Uterus (tissue), 4 donors: Measurements from ENCODE around the gene TMEM156. TPM values are rescaled to one million over a fixed set of nuclear protein-coding genes. Genes with fewer than 3 reads are reported as not detected.

ENCODE experiments used
- DNase-seq, 2 donors: peaks; one replicate each; pipeline ENCODE4 v3.0.0-alpha.2; 2019 to 2020
- H3K27ac ChIP-seq, 2 donors: fragments of 200-600 bp; sonication (generic); 1 replicate in 1 of 2; 2 replicates in 1 of 2; pipeline ENCODE4 v1.5.1; 2016 to 2018
- H3K27me3 ChIP-seq, 2 donors: fragments of 200-600 bp; sonication (generic); one replicate each; pipeline ENCODE4 v1.5.1; 2018 to 2019; ENCODE audit warnings: control low read depth in 1 of 2
- H3K36me3 ChIP-seq, 2 donors: fragments of 200-600 bp; sonication (generic); one replicate each; pipeline ENCODE4 v1.5.1; 2019; ENCODE audit warnings: control low read depth in 1 of 2
- H3K4me1 ChIP-seq, 2 donors: fragments of 200-600 bp; sonication (generic); one replicate each; pipeline ENCODE4 v1.5.1; 2018 to 2019; ENCODE audit warnings: control low read depth in 1 of 2
- H3K4me3 ChIP-seq, 2 donors: fragments of 200-600 bp; sonication (generic); 1 replicate in 1 of 2; 2 replicates in 1 of 2; pipeline ENCODE4 v1.5.1; 2018 to 2019; ENCODE audit warnings: mild to moderate bottlenecking in 1 of 2
- H3K9me3 ChIP-seq, 2 donors: fragments of 200-600 bp; sonication (generic); one replicate each; pipeline ENCODE4 v1.5.1; 2019; ENCODE audit warnings: control low read depth in 1 of 2
- POLR2A ChIP-seq, 2 donors: fragments of 450-650 bp; IDR thresholded peaks; one replicate each; pipeline ENCODE4 v1.6.1; 2016; ENCODE audit warnings: antibody characterized with exemption in 2 of 2, mild to moderate bottlenecking in 1 of 2, moderate library complexity in 1 of 2
- intact Hi-C: fragments of 100-400 bp; cut with DNase I; formaldehyde crosslinking; loops from one replicate; pipeline ENCODE4 v1.15.1; 2023; ENCODE audit warnings: low total_unique reads
- total RNA-seq, 4 donors: library from RNA; depleted of rRNA in 3 of 4; stranded (reverse); fragments of >200 nt in 3 of 4; gene quantifications; one replicate each; pipeline versions ENCODE4 v1.1.0 to v1.2.4, GENCODE V29; 2014 to 2023
- TF ChIP-seq, protein P1 (sequence below), 4 experiments: fragments of 200-600 bp in 2 of 4; fragments of 450-650 bp in 2 of 4; sonication (generic) in 2 of 4; IDR thresholded peaks; one replicate each; pipeline ENCODE4 v1.5.1; 2016 to 2019; ENCODE audit warnings: antibody characterized with exemption in 4 of 4, mild to moderate bottlenecking in 2 of 4, moderate library complexity in 1 of 4
- donor health status: DM: yes; HTN: yes; CAD: no.

Gene TMEM156
- total RNA-seq, 4 donors from 2014 or later = 0.37 to 0.41 TPM; not detected in 2

DNA sequence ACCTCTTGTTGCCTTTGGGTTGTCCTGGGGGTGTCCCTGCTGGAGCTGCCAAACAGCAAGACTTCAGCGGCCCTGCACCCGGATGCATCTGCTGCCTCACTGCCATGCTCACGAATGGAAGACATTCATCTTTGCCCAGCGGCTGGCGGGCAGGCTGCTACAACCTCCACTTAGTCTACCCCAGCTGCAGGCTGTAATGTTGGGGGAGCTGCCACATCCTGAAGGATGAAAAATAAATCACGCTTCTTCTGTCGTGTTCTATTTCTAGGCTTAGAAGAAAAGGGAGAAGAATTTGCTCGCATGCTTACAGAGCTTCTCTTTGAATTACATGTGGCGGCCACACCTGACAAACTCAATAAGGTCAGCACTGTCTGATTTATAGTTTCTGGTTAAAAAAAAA is 103.2 kb downstream of the TMEM156 start:
- DNase-seq = no peak
- Histone ChIP-seq H3K27me3 (no peaks in the 10 kb centered on the region), H3K4me3 (no peak overlapping the region), H3K9me3 (no peaks in the 10 kb centered on the region), H3K4me1 (no peaks in the 10 kb centered on the region), H3K36me3 (no peaks in the 10 kb centered on the region), H3K27ac (no peak overlapping the region)
- intact Hi-C loops = no loop called here
- no peak for TF ChIP-seq POLR2A (IDR thresholded peaks at IDR 0.05)
- TF ChIP-seq, protein P1, sequence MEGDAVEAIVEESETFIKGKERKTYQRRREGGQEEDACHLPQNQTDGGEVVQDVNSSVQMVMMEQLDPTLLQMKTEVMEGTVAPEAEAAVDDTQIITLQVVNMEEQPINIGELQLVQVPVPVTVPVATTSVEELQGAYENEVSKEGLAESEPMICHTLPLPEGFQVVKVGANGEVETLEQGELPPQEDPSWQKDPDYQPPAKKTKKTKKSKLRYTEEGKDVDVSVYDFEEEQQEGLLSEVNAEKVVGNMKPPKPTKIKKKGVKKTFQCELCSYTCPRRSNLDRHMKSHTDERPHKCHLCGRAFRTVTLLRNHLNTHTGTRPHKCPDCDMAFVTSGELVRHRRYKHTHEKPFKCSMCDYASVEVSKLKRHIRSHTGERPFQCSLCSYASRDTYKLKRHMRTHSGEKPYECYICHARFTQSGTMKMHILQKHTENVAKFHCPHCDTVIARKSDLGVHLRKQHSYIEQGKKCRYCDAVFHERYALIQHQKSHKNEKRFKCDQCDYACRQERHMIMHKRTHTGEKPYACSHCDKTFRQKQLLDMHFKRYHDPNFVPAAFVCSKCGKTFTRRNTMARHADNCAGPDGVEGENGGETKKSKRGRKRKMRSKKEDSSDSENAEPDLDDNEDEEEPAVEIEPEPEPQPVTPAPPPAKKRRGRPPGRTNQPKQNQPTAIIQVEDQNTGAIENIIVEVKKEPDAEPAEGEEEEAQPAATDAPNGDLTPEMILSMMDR (IDR thresholded peaks at IDR 0.05) = no peak

DNA sequence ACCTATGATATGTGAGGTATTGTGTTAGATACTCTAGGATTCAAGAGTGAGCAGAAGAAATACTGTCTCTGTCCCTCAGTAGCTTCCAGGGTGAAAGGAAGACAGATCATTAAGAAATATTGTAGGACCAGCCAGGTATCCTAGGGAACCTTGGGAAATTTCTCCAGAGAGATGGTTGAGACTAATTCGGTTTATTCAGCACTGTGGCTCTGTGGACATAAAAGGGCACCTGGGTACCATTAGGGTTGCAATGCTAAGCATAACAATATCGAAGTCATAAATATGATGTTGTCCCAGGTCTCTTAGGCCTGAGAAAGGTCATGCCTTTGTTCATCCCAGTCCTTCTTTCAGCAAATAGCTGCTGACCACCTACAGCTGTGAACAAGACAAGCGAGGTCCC is 103.6 kb downstream of the TMEM156 start:
- no peaks in the 10 kb centered on the region for H3K36me3 ChIP-seq
- H3K9me3 ChIP-seq = no peaks in the 10 kb centered on the region
- TF ChIP-seq POLR2A (IDR thresholded peaks at IDR 0.05) = no peak
- TF ChIP-seq, protein P1 (IDR thresholded peaks at IDR 0.05) = no peak
- H3K27ac ChIP-seq = no peak overlapping the region
- H3K27me3 ChIP-seq = no peaks in the 10 kb centered on the region
- intact Hi-C loops = no loop called here
- H3K4me1 ChIP-seq = no peaks in the 10 kb centered on the region
- H3K4me3 ChIP-seq = no peak overlapping the region
- no peak for DNase-seq

DNA sequence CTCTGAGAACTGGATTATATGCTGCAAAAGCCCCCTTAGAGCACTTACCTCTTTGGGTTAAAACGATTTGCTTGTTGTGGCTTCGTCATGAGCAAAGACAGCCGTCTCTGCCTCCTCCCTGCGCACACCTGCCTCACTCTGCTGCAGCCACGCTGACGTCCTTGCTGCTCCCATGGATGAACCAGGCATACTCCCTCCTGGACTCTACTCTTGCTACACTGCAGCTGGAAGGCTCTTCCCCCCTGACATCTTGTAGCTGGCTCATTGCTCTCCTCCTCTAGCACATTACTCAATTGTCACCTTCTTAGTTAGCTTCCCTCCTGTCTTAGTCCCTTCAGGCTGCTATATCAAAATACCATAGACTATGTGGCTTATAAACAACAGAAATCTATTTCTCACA is 105.3 kb downstream of the TMEM156 start:
- no peak overlapping the region for H3K4me3 ChIP-seq
- TF ChIP-seq, protein P1 (IDR thresholded peaks at IDR 0.05) = no peak
- TF ChIP-seq POLR2A (IDR thresholded peaks at IDR 0.05) = no peak
- no peaks in the 10 kb centered on the region for H3K36me3 ChIP-seq
- H3K4me1 ChIP-seq = no peaks in the 10 kb centered on the region
- no peak overlapping the region for H3K27ac ChIP-seq
- H3K9me3 ChIP-seq = no peaks in the 10 kb centered on the region
- DNase-seq = no peak
- intact Hi-C loops = no loop called here
- H3K27me3 ChIP-seq = no peaks in the 10 kb centered on the region

DNA sequence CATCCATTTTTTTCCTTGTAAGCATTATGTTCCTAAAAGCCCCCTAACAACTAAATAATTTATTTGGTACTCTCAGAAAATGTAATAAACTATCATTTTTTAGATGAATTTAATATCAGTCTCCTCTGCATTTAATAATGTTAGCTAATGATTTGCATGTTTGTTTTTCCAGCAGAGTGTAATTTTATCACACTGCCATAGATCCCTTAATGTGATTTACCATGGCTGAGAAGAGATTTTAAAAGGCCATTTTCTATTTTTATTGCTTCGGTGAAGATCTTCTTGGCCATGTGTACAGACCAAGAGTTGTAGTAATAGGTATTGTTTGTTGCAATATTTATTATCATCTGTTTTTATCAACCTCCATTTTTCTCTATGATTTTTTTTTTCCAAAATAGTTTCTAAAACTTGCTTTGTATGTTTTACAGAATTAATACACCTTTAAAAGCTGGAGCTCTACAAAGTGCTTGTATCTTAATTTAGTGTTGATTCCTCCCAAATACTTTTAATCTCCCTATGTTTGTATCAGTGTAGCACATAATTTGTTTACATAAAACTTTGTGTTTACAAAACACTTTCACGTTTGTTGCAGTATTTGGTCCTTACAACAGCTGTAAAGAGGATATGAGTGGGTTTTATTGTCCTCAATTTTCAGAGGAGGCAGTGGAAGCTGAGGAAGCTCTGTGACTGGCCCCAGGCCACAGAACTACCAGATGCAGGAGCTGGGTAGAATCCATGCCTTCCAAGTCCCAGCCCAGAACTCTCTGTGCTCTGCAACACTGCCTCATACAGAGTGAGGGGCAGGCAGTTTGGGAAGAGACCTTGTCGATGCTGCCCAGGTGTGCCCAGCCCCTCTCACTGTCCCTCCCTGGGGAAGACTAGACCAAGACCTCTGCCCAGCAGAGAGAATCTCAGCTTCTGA is 106.5 kb downstream of the TMEM156 start:
- H3K4me3 ChIP-seq = no peak overlapping the region
- H3K36me3 ChIP-seq = no peaks in the 10 kb centered on the region
- intact Hi-C loops = no loop called here
- H3K27me3 ChIP-seq = no peaks in the 10 kb centered on the region
- H3K9me3 ChIP-seq = no peaks in the 10 kb centered on the region
- no peak for TF ChIP-seq POLR2A (IDR thresholded peaks at IDR 0.05)
- TF ChIP-seq, protein P1 (IDR thresholded peaks at IDR 0.05) = no peak
- no peak for DNase-seq
- no peaks in the 10 kb centered on the region for H3K4me1 ChIP-seq
- peak overlapping the region in 1 of 2 donors; percentile 26 for H3K27ac ChIP-seq

DNA sequence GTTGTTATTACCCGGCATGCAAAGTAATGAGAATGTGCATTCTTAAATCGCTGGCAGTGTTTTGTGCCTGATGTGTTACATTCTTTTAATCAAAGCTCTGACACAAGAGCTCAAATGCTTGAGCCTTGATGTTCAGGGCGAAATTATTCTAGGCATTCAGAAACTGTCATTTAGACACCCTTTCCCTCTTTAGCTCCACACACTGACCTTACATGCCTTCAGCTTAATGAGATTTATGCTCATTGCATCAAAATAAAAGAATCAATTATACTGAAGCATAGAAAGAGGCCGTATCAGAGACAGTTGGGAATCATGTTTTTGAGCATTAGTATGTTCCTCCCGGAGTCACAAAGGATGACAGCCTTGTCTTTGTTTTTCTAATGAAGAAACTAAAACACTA is 107.9 kb downstream of the TMEM156 start:
- TF ChIP-seq, protein P1 (IDR thresholded peaks at IDR 0.05) = no peak
- TF ChIP-seq POLR2A (IDR thresholded peaks at IDR 0.05) = no peak
- Histone ChIP-seq H3K27me3 (no peaks in the 10 kb centered on the region), H3K4me1 (no peaks in the 10 kb centered on the region), H3K4me3 (no peak overlapping the region), H3K36me3 (no peaks in the 10 kb centered on the region), H3K27ac (no peak overlapping the region), H3K9me3 (no peaks in the 10 kb centered on the region)
- intact Hi-C loops = no loop called here
- DNase-seq = no peak
